ENCODE results near the gene CDC123.
A peak's percentile ranks its signal among the peaks of the same experiment; 100 is the strongest.
"Not testable (repeated sequence)": the region's sequence is repeated elsewhere in the genome, so short reads cannot be mapped to it uniquely, and the experiment has no call there.

The CDC123 gene

DNA sequence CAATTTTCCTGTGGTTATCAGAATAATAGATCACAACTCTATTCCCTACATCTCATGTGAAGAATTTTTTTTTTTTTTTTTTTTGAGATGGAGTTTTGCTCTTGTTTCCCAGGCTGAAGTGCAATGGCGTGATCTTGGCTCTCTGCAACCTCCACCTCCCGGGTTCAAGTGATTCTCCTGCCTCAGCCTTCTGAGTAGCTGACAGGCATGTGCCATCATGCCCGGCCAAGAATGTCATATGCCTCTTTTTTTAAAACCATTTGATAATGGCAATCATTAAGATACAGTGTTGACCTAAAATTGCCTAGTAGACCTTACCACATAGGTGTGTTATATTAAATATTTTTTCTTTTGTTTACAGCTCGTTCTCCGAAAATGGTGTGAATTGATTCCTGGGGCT, 38.7 kb downstream of the CDC123 start:
- not testable (repeated sequence) for DNase-seq

DNA sequence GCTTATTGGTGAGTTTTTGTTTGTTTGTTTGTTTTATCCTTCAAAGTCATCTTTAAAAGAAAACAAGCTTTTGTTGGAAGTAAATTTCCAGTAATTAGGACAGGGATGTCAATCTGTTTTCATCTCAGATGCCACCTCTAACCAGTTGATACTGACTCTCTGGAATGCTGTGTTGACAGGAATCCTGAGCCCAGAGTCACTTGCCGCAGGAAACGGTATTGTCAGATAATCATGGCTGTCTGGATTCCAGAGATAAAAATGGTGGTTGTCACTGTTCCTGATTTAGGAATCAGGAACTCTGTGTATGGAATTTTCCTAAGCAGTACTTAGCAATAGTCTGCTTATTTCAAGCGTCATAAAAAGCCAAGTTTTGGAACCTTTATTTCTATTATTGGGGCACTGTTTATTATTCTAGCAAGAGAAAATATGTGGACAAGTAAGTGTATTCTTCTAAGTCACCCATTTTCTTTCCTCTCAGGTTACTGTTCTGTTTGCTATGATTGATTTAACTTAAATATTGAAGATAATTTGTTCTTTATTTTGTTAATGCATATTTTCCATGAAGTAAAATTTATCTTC, 39.2 kb downstream of the CDC123 start:
- no peak for DNase-seq

DNA sequence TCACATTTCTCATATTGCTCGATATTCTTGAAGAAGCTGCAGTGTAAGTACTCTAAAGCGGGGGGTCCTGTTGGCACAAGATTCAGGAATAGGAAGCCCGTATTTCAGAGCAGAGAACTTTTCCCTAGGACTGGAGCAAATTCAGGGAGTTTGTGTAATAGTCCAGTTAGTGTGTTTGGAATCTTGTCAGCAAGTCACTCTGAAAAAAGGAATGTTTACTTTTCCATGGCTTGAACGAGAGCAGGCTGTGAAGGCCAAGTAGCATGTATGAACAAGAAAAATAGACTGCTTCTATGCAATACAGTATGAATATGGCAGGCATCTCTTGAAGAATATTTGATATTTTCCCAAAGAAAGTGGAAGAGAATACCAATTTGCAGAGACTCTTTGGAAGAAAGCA, 39.8 kb downstream of the CDC123 start:
- no peak for DNase-seq

DNA sequence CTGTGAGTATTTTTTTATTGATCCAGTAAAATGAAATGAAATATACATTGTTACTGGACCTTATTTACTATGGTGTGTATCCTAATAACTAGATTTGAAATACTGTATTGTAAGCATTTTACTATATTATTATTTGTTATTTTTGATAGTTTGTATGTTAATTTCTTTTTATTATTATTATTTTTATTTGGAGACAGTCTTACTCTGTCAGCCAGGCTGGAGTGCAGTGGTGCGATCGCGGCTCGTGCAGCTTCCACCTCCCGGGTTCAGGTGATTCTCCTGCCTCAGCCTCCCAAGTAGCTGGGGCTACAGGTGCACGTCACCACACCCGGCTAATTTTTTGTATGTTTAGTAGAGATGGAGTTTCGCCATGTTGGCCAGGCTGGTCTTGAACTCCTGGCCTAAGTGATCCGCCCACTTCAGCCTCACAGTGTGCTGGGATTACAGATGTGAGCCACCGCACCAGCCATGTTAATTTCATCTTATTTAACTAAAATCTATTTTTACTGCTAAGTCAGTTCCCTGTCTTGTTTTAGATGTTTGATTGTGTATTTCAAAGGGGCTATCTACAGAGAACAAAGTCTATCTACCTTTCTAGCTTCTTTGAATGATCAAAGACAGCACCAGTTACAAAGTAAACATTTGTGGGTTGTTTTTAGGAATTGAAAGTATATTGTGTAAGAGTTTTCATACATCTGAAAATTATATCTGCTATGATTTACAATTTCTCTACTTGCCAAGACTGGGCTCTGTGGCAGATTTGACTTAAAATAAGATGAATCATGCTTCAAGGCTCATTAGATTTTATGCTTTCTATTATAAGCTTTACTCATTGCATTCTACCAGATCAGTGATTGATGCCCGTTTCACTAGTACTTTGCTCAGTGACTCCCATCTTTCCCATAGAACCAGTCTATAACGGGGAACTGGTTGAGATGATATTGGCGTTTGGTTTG, 41.6 kb downstream of the CDC123 start:
- DNase-seq = no peak

DNA sequence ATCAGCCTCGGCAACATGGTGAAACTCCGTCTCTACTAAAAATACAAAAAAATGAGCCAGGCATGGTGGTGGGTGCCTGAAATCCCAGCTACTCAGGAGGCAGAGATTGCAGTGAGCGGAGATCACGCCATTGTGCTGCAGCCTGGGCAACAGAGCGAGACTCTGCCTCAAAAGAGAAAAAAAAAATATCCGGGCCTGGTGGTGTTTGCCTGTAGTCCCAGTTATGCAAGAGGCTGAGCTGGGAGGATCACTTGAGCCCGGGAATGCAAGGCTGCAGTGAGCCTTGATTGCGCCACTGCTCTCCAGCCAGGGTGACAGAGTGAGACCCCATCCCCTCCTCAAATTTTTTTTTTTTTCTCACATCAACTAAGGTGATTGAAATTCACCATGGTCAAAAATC, 42.8 kb downstream of the CDC123 start:
- DNase-seq = no peak

DNA sequence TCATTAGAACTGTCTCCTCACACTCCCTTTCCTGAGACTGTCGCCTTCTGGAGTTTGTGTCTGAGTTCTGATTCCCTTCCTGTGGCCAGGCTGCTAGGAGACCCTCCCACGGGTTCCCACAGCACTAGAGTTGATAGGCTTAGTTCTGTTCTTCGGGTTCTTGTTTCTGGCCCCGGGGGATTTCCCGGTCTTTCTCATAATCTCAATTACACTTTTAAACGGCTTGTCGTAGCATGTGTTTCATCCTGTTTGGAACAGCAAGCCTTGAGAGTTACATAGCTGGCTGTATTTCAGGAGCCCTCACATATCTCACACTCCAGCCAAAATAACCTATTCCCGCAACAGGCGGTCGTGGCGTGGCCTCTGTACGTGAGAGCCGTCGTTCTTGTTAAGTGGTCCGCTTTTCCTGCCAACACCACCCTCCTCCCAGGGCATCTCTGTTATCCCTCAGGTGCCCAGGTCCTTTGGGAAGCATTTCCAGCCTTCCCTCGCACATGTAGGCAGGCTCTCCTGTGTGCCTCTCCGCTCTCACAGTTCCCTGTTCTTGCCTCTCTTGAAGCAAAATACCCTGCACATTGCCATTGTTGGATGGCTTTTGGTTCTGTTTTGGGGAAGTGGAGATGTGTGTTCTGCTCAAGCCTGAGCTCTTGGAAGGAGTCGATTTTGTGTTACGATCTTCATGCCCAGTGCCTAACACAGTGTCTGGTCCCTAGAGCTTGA, 46.0 kb downstream of the CDC123 start:
- no peak for DNase-seq

DNA sequence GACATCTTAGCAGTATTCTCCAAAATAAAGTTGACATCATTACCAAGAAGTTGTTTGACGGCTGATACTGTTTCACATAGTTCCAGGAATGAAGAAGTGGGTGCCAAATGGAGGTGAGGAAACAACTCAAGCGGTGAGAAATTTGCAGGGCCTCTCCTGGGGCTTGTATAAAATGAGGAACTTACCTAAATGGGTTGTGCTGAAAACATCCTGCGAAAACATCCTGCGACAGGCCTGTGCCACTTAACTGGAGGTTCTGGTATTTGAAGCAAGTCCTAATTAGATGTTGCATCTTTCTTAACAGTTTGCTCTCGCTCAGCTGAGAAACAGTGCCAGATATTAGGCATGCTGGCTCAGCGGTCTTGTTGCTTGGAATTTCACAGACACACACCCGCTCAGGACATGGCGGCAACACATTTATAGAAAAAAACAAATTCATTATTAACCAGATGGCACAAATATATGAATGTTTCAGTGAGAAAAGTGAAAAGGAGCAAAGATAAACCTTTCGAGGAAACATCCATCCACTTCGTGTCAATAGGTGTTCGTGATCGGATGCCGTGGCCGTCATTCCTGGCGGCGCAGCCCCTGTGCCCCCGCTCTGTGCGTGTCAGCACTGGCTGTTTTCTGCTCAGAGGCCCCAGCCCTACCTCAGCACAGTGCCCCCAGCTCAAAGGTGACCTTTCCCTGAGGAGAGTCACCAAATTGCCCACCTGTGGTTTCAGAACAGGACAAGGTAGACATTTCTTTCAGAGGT, 48.1 kb downstream of the CDC123 start:
- peak in 4 of 56 donors; percentile 2 to 47 (median 5) for DNase-seq

DNA sequence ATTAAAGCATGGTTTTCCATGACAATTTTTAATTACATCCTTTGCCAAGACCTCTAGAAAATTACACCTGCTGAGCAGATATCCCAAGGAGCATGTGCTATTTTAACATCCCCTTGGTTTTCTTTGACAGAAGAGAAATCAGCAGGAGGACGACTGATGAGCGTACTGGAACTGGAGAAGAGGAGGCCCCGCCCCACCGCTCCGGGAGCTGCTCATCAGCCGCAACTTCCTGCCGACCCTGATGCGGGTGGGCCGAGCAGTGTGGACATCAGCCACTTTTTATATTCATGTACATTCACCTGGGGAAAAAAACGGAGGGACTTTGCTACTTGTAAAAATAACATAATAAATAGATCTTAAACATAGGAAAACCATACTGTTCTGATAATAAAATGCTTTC, 54.2 kb downstream of the CDC123 start:
- DNase-seq = no peak

DNA sequence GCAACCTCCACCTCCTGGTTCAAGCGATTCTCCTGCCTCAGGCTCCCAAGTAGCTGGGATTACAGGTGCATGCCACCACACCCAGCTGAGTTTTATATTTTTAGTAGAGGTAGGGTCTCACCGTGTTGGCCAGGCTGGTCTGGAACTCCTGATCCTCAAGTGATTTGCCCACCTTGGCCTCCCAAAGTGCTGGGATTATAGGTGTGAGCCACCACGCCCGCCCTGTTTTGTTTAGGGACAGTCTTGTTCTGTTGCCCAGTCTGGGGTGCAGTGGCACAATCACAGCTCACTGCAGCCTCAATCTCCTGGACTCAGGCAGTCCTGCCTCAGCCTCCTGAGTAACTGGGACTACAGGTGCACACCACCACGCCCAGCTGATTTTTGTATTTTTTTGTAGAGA, 54.7 kb downstream of the CDC123 start:
- DNase-seq = not testable (repeated sequence)

DNA sequence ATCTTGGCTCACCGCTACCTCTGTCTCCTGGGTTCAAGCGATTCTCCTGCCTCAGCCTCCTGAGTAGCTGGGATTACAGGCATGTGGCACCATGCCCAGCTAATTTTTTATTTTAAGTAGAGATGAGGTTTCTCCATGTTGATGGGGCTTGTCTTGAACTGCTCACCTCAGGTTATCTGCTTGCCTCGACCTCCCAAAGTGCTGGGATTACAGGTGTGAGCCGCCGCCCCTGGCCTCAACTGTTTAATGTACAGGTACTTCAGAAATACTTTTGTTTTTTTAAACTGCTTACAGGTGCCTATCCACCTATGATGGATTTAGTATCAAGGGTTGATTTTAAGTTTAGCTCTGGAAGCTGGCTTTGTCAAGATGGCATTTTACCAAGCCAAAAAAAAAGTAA, 55.6 kb downstream of the CDC123 start:
- DNase-seq = no peak

DNA sequence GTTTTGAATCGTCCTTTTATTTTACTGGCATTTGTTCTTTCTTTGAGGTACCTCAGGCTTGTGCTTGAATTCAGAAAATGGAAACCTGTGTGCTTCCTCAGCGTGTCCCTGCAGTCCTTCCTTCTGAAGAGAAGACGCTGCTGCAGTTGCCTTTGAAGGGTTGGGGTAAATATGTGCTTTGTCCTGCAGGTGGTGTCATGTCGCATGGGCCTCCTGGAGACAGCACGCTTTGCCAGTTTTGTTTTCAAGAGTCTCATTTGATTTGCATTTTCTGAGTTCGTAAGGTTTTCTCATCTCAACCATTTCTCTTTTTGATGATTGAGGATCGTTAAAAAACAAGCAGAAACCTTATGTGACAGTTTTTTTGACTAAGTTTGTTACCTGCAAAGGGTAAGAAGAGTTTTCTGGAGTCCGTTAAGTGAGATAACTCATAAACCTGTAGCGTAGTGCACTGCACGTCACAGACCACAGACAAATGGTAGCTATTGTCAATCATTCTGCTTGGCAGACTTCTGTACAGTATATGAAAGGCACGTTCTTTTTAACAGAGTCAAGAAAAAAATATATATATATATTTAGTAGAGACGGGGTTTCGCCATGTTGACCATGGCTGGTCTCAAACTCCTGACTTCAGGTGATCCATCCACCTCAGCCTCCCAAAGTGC, 57.0 kb downstream of the CDC123 start:
- DNase-seq = no peak

DNA sequence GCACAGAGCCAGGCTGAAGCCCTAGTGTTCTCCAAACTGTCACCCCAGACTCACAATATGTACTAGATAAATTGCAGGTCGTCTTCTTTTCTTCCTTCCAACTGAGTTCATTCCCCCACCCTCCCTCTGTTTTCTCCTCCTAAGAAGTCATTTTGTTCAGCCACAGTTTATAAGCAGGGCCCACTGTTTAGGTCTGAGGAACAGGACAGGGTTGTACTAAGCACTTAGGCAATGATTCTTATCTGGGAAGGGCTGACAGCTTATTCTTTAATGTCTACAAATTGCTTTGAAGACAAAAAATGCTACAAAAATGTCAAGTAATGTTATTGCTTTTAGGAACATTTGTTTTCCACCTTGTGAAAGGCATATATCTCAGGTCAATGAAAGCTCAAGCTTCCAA, 59.1 kb downstream of the CDC123 start:
- no peak for DNase-seq

DNA sequence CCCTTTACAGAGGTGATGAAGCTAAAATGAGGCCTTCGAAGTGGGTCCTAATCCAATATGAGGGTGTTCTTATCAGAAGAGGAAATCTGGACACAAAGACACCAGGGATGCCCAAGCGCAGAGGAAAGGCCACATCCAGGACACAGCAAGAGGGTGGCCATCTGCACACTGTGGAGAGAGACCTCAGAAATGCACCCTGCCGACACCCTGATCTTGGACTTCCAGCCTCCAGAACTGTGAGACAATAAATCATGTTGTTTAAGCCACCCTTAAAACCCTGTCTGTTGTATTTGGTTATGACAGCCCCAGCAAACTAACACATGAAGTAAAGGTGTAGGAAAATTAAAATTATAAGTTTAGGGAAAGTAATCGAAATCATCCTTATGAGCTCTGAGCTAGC, 64.0 kb downstream of the CDC123 start:
- DNase-seq = no peak

DNA sequence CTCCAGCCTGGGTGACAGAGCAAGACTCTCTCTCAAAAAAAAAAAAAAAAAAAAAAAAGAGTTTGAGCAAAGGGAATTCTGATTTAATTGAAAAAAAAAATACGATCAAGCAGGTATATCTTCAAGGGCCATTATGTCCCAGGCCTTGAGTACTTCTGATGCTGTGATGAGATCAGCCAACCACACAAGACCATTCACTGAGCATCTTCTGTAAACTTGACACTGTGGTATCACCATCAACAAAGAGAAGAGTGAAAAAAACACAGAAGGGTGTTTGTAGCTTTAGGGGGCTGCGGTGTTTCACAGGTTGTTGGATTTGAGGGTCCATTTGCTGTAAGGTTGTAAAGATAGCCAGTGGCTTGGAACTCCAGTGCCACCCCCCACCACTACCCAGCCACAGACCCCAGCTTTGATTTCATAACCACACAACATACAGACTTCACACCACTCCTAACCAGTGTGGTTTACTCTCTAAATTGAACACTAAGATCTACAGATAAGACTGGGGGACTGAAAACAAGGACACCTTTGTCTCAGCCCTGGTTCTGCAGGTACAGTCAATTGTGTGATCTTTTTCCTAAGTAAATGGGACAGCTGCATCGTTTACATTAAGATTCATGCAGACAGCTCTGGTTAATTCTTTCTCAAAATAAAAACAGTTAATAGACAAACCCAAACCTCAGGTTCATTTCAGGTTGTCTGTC, 66.4 kb downstream of the CDC123 start:
- no peak for DNase-seq

DNA sequence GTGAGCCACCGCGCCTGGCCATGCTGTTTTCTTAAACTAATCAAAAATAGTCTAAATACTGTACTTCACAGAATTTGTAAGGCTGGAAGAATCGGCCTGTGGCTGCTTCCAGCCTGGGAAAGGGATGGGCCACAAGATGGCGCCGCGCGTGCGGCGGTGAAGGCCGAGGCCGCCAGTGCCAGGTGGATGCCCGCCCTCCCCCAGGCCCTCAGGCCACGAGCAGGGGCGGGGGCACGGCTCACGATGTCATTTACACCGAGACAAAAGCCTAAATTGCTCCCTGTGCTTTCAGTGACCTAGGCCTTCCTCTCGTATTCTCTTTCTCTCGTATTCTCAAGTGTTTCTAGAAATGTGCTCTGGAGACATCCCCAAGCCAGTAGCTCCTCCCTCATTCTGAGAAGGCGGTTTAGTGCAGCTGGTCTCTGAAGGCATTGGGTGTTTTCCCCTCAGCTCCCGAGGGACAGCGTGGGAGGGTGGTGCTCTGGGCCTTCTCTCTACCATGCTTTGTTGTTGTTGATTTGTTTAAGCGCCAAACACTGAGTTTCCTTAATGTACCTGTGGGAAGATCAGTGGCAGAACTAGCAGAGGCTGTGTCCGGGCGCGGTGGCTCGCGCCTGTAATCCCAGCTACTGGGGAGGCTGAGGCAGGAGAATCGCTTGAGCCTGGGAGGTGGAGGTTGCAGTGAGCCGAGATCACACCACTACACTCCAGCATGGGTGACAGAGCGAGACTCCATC, 68.4 kb downstream of the CDC123 start:
- peak in 53 of 56 donors; percentile 9 to 87 (median 54) for DNase-seq

DNA sequence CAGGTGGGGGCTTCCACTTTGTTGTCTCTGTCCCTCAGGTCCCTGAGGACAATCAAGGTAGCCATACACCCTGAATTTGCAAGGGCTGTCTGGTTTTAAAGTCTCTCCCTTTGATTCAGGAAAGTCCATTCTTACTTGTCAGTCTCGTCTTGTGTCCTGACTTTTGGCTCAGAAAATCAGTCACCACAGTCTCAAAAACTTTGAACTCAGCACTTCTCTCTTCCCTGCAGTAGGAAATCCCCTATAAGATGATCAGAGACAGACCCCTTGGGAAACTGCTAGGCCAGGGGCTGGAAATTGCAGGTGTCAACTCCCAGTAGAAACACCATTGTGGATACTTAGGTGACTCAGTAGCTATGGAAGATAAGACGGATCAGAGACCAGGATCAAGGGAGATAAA, 73.1 kb downstream of the CDC123 start:
- DNase-seq = no peak

DNA sequence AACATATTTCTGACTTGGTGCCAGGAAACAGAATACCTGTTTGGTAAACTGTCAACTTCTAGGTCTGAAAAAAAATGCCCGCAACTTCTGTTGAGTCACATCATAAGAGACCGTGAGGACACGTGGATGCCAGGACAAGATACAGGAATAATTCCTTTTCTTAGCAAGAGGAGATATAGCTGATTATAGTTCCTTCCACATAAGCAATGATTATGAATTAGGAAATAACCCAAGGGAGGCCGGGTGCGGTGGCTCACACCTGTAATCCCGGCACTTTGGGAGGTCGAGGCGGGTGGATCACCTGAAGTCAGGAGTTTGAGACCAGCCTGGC, 75.2 kb downstream of the CDC123 start:
- peak in 1 of 56 donors; percentile 19 for DNase-seq

DNA sequence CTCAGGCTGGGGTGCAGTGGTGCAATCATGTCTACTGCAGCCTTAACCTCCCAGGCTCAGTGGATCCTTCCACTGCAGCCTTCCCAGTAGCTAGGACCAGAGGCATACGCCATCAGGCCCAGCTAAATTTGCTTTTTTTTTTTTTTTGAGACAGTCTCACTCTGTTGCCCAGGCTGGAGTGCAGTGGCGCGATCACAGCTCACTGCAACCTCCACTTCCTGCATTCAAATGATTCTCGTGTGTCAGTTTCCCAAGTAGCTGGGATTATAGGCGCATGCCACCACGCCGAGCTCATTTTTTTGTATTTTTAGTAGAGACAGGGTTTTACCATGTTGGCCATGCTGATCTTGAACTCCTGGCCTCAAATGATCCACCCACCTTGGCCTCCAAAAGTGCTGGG, 81.9 kb downstream of the CDC123 start:
- DNase-seq = not testable (repeated sequence)

DNA sequence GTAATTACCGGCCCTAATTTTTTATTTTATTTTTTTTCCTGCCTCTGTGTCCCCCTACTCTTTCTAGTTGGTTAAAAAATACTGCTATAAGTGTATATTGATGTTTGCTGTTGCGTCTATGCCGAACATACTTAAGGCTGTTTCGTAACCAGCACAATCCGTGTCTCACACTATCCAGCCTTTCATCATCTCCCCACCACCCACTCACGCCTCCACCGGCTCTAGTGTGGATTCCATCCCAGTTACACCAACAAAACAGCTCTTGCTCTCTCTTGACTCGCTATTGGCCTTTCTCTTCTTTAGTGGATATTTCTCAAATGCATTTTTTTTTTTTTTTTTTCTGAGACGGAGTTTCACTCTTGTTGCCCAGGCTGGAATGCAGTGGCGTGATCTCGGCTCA, 83.3 kb downstream of the CDC123 start:
- peak in 4 of 56 donors; percentile 0 to 20 (median 6) for DNase-seq

DNA sequence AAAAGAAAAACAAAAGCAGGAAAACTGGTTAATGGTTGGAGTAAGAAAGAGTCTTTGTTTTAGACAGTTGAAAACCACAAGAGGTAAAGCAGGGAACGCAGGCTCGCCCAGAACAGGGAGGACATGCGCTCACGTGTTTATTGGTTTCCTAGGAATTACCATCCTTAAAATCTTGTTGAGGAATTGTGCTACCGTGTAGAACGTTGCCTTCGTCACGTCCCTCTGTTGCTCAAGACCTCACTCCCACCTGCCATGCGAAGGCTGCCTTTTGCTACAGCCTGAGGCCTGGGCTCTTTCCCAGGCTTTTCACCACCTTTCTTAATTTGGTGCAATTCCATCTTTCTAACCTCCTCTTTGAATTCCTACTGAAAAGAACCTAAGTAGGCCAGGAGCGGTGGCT, 91.8 kb downstream of the CDC123 start:
- no peak for DNase-seq

All from amygdala (tissue), 56 donors.